GM19238 (cell line): Measurements from ENCODE around the gene TSPEAR.
"Not testable (repeated sequence)": the region's sequence is repeated elsewhere in the genome, so short reads cannot be mapped to it uniquely, and the experiment has no call there.

Experiments used
- DNase-seq: peaks from one replicate; pipeline ENCODE4 v3.0.0; 2011; ENCODE audit warnings: low spot score; ENCODE audit not compliant: insufficient read length

The TSPEAR gene

GRCh38 chr21:44656868-44657267 lies 54.5 kb downstream of the TSPEAR start:
- DNase-seq = no peak

DNA sequence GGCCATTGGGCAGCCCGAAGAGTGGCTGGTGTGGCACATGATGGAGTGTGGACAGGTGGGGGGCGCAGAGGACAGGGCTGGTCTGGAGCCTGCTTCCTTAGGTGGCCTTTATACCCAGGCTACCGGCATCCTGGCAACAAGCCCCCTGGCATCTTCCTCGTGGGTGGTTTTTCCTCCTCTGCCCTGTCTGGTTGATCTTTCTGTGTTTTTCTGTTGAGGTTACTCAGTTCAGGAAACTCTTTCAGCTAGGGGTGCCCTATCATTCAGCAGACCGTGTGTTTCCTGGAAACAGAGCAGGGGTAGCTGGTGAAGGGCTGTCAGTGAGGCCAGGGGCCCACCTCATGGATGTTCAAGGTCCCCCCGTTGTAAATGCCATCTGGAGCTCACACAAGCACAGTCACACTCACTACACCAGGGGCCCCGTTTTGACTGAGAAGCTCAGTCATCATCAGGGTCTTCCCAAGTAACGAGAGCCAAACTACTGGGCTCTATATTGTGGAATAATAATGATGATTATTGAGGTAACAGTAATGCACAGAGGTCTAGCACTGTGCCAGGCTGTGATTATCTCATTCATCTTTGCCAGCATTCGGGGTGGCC lies 56.7 kb downstream of the TSPEAR start, which contains the start of gene KRTAP12-4:
Gene KRTAP12-4, minus strand, starts transcription at position 84 of the 600 bp plus-strand sequence. Its CDS starts 45 bp downstream, at position 39.
- no peak for DNase-seq

- DNase-seq = no peak
Observed at GRCh38 chr21:44653656-44654575, 57.5 kb downstream of the TSPEAR start.

GRCh38 chr21:44653123-44653522 lies 58.2 kb downstream of the TSPEAR start:
- DNase-seq = no peak

DNA sequence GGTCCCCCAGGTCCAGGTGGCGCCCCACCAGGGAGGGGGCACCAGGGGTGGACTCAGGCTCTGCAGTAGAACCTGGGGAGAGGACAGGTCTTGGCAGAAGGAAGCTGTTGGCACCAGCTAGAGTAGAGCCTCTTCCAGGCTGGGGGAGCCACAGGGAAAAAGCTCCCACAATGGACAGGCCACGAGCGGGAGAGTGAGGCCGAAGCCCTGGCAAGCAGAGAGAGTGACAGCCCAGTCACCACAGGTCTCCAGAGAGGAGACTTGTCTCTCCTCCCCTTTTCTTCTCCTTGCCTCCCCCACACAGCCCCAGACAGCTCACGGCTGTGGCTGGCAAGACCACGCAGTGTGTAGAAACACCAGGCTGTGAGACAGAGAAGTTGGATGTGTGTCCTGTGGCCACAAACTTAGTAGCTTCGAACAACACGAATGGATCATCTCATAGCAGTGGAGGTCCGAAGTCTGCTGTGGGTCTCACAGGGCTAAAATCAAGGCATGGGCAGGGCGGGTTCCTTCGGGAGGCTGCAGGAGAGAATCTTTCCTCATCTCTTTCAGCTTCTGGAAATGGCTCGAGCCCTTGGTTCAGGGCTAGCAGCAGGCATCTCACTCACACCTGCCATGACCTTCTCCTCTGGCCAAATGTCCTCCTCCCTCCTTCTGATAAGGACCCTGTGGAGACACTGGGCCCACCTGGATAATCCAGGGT lies 60.2 kb downstream of the TSPEAR start:
- no peak for DNase-seq

DNA sequence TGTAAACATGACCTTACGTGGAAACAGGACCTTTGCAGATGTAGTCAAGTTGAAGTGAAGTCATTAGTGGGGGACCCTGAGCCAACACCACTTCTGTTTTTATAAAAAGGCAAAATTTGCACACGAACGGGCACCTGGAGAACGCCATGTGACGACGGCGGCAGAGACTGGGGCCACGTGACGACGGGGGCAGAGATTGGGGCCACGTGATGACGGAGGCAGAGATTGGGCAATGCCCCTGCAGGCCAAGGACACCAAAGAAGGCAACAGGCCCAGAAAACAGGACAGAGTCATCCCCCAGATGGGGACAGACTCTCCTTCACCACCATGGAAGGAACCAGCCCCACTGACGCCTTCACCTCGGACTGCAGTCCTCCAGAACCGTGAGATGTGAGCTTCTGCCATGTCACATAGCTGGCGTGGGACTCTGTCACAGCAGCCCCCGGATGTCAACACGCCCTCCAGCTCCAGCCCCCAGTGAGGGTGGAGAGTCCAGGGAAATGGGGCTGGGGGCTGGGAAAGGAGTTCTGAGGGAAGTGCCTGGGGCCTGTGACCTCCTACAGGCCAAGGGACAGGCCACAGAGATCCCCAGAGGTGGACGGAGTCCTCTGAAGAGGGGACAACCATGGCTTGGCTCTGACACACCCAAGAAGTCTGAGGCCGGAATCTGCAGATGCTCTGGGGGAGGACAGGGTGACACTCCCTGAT lies 61.0 kb downstream of the TSPEAR start:
- no peak for DNase-seq

- no peak for DNase-seq
Observed at GRCh38 chr21:44649521-44650100, 61.8 kb downstream of the TSPEAR start.

DNA sequence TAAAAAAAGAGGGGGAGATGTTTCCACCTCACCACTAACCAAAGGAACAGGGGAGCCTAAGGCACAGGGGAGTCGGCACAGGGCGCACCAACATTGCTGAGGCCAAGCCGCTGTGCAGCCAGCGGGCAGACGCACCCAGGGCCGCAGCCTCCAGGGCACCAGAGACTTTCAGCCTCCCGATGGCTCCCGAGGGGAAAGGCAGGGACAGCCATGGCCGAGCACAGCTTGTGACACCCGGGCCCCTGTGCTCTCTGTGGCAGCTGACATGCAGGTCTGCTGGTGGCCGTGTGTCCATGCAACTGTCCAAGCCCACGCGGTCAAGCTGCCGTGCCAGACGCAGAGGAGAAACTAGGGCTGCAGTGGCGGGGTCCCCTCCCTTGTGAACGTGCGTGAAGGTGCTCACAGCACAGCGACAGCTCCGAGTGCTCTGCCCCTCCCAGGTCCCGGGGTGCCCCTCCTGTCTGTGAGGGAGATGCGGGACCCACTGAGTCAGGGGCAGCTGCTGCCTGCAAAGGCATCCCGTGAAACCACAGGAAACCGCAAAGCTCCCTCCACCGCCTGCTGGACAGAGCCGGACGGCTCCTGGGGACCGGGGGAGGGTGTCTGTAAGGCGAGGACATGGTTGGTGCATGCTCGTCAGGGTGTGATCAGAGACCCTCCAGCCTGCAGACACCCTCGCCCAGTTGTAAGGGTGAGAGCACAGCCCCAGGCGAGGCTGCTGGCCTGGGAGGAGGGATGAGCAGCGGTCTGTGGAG lies 62.6 kb downstream of the TSPEAR start:
- DNase-seq = no peak

DNA sequence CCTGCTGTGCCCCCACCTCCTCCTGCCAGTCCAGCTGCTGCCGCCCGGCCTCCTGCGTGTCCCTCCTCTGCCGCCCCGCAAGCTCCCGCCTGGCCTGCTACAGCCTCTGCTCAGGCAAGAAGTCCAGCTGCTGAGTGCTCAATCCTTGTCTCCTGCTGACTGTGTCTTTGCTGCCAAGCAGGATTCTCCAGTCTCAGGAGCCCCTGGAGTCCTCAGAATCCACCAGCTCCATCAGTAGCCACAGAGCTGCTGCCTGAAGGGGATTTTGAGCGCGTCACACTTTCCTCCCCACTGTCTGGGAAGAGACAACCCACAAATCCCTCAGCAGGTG lies 64.2 kb downstream of the TSPEAR start:
- no peak for DNase-seq

DNA sequence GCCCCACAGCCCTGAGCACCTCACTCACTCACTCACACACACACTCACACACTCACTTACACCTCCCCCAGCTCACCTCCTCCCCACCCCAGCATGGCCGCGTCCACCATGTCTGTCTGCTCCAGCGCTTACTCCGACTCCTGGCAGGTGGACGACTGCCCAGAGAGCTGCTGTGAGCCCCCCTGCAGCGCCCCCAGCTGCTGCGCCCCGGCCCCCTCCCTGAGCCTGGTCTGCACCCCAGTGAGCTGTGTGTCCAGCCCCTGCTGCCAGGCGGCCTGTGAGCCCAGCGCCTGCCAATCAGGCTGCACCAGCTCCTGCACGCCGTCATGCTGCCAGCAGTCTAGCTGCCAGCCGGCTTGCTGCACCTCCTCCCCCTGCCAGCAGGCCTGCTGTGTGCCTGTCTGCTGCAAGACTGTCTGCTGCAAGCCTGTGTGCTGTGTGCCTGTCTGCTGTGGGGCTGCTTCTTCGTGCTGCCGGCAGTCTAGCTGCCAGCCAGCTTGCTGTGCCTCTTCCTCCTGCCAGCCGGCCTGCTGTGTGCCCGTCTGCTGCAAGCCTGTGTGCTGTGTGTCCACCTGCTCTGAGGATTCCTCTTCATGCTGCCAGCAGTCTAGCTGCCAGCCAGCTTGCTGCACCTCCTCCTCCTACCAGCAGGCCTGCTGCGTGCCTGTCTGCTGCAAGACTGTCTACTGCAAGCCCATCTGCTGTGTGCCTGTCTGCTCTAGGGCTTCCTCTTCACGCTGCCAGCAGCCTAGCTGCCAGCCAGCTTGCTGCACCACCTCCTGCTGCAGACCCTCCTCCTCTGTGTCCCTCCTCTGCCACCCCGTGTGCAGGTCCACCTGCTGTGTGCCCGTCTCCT lies 64.8 kb downstream of the TSPEAR start, which contains the start of gene KRTAP10-11:
Gene KRTAP10-11, plus strand, starts transcription at position 49 of the 856 bp plus-strand sequence. Its CDS starts 45 bp downstream, at position 94.
- DNase-seq = not testable (repeated sequence)

DNA sequence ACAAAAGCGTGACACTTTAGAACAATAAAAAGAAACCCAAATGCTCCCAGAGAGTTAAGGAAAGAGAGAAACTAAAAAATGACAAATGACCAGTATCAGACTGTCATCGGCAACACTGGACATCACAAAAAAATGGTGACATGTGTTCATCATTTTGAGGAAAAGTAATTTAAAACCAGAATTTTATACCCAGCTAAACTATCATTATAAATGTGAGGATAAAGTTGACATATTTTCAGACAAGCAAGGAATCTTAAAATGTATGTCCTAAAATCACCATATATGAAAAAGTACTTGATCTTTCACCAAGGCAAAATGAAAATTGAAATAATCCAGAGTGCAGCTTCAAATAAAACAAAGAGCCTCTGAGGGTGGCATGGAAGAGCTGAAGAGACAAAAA lies 66.5 kb downstream of the TSPEAR start:
- no peak for DNase-seq

DNA sequence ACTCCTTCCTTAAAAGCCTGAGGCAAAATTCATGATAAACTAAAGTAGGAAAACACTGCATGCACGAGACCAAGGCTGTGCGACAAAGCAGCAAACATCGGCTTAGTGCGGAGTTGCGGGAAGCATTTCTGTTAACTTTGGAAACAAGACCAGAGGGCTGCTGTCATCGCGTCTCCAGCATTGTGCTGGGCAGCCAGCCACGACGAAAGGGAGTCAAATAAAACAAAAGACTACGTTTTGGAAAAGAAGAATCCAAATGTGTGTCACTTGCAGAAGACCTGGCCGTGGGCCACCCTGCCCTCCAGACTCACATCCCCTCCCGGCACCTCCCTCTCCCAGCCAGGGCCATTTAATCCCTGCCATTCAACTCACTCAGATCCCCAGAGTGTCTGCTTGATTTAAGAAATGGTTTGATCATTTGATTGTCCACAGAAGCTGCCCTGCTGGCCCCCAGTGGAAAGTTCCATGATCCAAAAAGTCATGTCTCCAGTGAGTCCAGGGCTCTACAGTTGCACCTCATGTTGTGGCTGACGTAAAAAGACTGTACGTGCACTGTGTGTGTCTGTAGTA lies 67.5 kb downstream of the TSPEAR start:
- no peak for DNase-seq

- DNase-seq = no peak
Observed at GRCh38 chr21:44640761-44641160, 70.6 kb downstream of the TSPEAR start.

DNA sequence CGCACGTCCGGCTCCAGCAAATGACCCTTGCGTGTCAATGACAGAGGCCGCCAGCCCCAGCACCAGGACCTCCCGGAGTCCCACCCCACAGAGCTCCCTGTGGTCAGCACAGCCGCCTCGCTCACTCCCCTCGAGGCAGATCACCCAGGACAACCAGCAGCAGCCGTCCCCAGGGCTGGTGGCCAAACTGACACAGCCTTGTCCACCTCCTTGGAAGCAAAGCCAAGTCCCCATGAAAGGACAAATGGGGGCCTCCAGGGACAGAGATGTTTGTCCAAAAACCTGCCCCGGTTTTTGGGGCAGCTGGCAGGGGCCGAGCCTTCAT lies 72.1 kb downstream of the TSPEAR start:
- DNase-seq = no peak

DNA sequence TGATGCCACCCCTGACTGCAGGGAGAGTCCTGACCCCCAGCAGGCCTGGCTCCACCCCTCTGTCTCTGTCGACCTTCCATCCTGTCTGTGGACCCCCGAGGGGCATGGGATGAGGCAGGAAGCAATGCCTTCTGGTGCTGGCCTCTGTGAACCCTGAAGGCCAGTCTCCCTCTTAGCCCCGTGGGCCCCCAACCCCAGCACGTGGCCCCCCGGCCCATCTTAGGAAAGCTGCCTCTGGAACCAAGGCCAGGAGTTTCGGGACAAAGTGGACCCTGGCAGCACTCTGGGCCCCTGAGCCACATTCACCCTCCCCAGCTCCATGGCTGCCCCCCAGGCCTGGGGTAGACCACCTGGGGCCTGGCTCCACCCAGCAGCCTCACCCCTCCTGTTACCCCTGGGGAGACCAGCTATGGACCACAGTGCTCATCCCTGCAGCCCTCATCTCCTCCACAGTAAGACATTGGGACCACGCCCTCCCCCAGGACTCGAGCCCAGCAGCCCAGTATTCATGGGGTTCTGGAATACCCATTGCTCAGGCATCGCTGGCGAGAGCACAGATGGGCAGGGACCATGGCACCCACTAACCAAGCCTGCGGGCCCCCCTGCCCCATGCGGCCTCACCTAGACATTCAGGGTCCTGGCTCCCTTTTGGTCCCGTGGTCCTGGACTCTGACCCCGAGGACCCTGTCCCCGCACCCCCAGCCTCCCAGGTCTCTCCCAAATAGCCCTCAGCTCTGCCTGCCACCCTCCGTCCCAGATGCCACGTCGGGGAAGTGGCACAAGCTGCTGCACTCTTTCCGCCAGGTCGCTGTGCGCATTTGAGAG lies 72.7 kb downstream of the TSPEAR start:
- DNase-seq = not testable (repeated sequence)

- DNase-seq = not testable (repeated sequence)
Observed at GRCh38 chr21:44637851-44638348, 73.5 kb downstream of the TSPEAR start.

DNA sequence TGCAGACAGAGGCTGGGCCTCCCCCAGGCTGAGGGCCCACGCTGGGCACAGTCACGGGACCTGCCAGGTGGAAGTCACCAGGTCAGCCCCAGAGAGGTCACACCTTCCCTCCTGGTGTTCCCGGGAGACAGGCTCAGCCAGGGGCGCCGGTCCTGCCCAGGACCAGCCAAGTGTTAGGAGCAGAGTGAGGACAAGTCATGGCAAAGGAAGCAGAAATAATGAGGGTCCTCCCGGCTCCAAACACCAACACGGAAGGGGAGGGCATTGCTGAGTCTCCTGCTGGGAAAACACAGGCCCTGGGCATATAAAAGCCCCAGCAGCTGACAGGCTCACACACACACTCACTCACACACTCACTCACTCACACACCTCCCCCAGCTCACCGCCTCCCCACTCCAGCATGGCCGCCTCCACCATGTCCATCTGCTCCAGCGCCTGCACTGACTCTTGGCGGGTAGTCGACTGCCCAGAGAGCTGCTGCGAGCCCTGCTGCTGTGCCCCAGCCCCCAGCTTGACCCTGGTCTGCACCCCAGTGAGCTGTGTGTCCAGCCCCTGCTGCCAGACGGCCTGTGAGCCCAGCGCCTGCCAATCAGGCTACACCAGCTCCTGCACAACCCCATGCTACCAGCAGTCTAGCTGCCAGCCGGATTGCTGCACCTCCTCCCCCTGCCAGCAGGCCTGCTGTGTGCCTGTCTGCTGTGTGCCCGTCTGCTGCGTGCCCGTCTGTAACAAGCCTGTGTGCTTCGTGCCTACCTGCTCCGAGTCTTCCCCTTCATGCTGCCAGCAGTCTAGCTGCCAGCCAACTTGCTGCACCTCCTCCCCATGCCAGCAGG lies 74.1 kb downstream of the TSPEAR start, which contains the start of gene KRTAP10-10:
Gene KRTAP10-10, plus strand, starts transcription at position 339 of the 833 bp plus-strand sequence. Its CDS starts 62 bp downstream, at position 401.
- no peak for DNase-seq
